HCT116 (cell line): ENCODE results near the gene SORCS2. TPM values are rescaled to one million over a fixed set of nuclear protein-coding genes. Genes with fewer than 3 reads are reported as not detected.

Experiments used
- ATAC-seq: fragments of 200-7000 bp; cut with Tn5 transposase; 2 replicates; pipeline ENCODE4 v1.9.1; 2020; ENCODE audit warnings: mild to moderate bottlenecking, moderate library complexity
- BruUV-seq: library from RNA; stranded (reverse); fragments of 400-500 nt; replicated peaks from 2 replicates; lab custom pipeline; 2021; lab: Mats Ljungman, UMichigan
- CTCF ChIA-PET: fragments of 300-600 bp; sonication (Branson Sonifier 250); formaldehyde crosslinking; loops from one replicate; lab custom pipeline; 2021; ENCODE audit warnings: antibody characterized with exemption; lab: Charles Lee
- POLR2A ChIA-PET: fragments of 300-600, 350-600 bp; sonication (Branson Sonifier 250); formaldehyde crosslinking; loops from one replicate; lab custom pipeline; 2021; ENCODE audit warnings: antibody characterized with exemption; lab: Charles Lee
- RAD21 ChIA-PET, 2 experiments: fragments of 300-600 bp; sonication (Branson Sonifier 250); formaldehyde crosslinking; loops; one replicate each; lab custom pipeline; 2023; ENCODE audit warnings: low total read pairs in 2 of 2; ENCODE audit not compliant: uncharacterized antibody in 2 of 2, unreplicated experiment in 2 of 2, low non-redundant PET in 1 of 2; lab: Charles Lee
- DNase-seq: peaks from one replicate; pipeline ENCODE4 v3.0.0-alpha.2; 2010; ENCODE audit warnings: low read depth, low spot score
- H2AFZ ChIP-seq: fragments of 200-600 bp; shearing (Covaris generic), sonication (generic); 2 replicates; pipeline ENCODE4 v1.6.1; 2017; ENCODE audit warnings: low read depth, mixed run types, mixed read lengths, antibody characterized with exemption, low read length; ENCODE audit not compliant: poor library complexity, severe bottlenecking
- H3K27ac ChIP-seq: 2 replicates; pipeline ENCODE4 v1.5.1; 2012; ENCODE audit warnings: low read depth, low read length
- H3K27me3 ChIP-seq: fragments of 200-600 bp; sonication (generic); 2 replicates; pipeline ENCODE4 v1.6.1; 2016; ENCODE audit warnings: mixed run types, low read length, mixed read lengths; ENCODE audit not compliant: insufficient read depth
- H3K36me3 ChIP-seq, 2 experiments: fragments of 200-500 bp in 1 of 2; fragments of 200-600 bp in 1 of 2; sonication (Bioruptor generic) in 1 of 2; sonication (generic) in 1 of 2; 2 replicates each; pipeline versions ENCODE4 v1.5.1 to v1.6.1; 2014 to 2016; ENCODE audit warnings: low read length in 2 of 2, inconsistent platforms in 1 of 2, mixed read lengths in 1 of 2, mixed run types in 1 of 2; ENCODE audit not compliant: insufficient read depth in 2 of 2, control insufficient read depth in 1 of 2
- H3K4me1 ChIP-seq, 2 experiments: fragments of 200-600 bp in 1 of 2; sonication (generic) in 1 of 2; 2 replicates each; pipeline versions ENCODE4 v1.5.1 to v1.6.1; 2012 to 2017; ENCODE audit warnings: low read length in 2 of 2, inconsistent platforms in 1 of 2, mild to moderate bottlenecking in 1 of 2, mixed read lengths in 1 of 2, mixed run types in 1 of 2, moderate library complexity in 1 of 2; ENCODE audit not compliant: insufficient read depth in 2 of 2, control insufficient read depth in 1 of 2
- H3K4me2 ChIP-seq: fragments of 200-600 bp; sonication (generic); 2 replicates; pipeline ENCODE4 v1.6.1; 2017; ENCODE audit warnings: mixed run types, low read length, mixed read lengths
- H3K4me3 ChIP-seq, 2 experiments: fragments of 200-600 bp in 1 of 2; sonication (generic) in 1 of 2; replicated peaks in 1 of 2; 2 replicates each; pipeline ENCODE4 v1.5.1; 2011 to 2016; ENCODE audit warnings: low read length in 2 of 2, control low read depth in 1 of 2, low read depth in 1 of 2, mild to moderate bottlenecking in 1 of 2, mixed read lengths in 1 of 2, mixed run types in 1 of 2
- H3K79me2 ChIP-seq: fragments of 200-600 bp; sonication (generic); 2 replicates; pipeline ENCODE4 v1.6.1; 2017; ENCODE audit warnings: mild to moderate bottlenecking, mixed run types, low read length, moderate library complexity, mixed read lengths; ENCODE audit not compliant: insufficient read depth
- H3K9ac ChIP-seq: fragments of 200-600 bp; sonication (generic); 2 replicates; pipeline ENCODE4 v1.6.1; 2016; ENCODE audit warnings: low read length, mixed read lengths
- H3K9me2 ChIP-seq: fragments of 200-600 bp; sonication (generic), shearing (Covaris generic); 2 replicates; pipeline ENCODE4 v1.6.1; 2017; ENCODE audit warnings: mixed run types, mild to moderate bottlenecking, moderate library complexity; ENCODE audit not compliant: insufficient read depth
- H3K9me3 ChIP-seq, 2 experiments: fragments of 200-500 bp in 1 of 2; fragments of 200-600 bp in 1 of 2; sonication (Bioruptor generic) in 1 of 2; sonication (generic) in 1 of 2; 2 replicates each; pipeline ENCODE4 v1.6.1; 2014 to 2017; ENCODE audit warnings: low read length in 2 of 2, mixed read lengths in 2 of 2, inconsistent platforms in 1 of 2, low read depth in 1 of 2, mild to moderate bottlenecking in 1 of 2, mixed run types in 1 of 2, moderate library complexity in 1 of 2; ENCODE audit not compliant: control insufficient read depth in 1 of 2, insufficient read depth in 1 of 2
- H4K20me1 ChIP-seq: fragments of 200-600 bp; sonication (generic), shearing (Covaris generic); 2 replicates; pipeline ENCODE4 v1.6.1; 2017; ENCODE audit warnings: mixed run types, mild to moderate bottlenecking, moderate library complexity; ENCODE audit not compliant: insufficient read depth
- CEBPB ChIP-seq: IDR thresholded peaks from 2 replicates; pipeline ENCODE4 v1.6.1; 2012; ENCODE audit warnings: low read depth
- FOSL1 ChIP-seq: IDR thresholded peaks from 2 replicates; pipeline ENCODE4 v1.6.1; 2012; ENCODE audit warnings: low read depth
- REST ChIP-seq: IDR thresholded peaks from 2 replicates; pipeline ENCODE4 v1.6.1; 2012; ENCODE audit warnings: low read depth
- SRF ChIP-seq: IDR thresholded peaks from 2 replicates; pipeline ENCODE4 v1.6.1; 2012; ENCODE audit warnings: low read depth
- intact Hi-C: fragments of 100-400 bp; cut with micrococcal nuclease; formaldehyde crosslinking; loops from 2 replicates; pipeline ENCODE4 v1.10.0; 2022
- total RNA-seq: library from RNA; stranded (reverse); gene quantifications from one replicate; pipeline ENCODE4 v1.2.1, GENCODE V29; 2021; ENCODE audit not compliant: unreplicated experiment

The SORCS2 gene
- total RNA-seq, 1 experiment from 2014 or later: 0.37 TPM

- TF ChIP-seq FOSL1 (no peak), CEBPB (no peak), SRF (no peak)
- BruUV-seq: no TSS peak
- intact Hi-C loops: no loop called here
- POLR2A ChIA-PET: no interaction called here
- Histone ChIP-seq H3K4me3 (no peak overlapping the region), H3K36me3 (no peaks in the 10 kb centered on the region), H4K20me1 (no peaks in the 10 kb centered on the region), H2AFZ (no peak overlapping the region), H3K9me3 (no peaks in the 10 kb centered on the region; a peak in 1 of 4 replicates), H3K27me3 (peaks cover 17% of the 10 kb centered on the region; the same call in 1 of the 2 replicates), H3K4me2 (no peak overlapping the region), H3K9ac (no peak overlapping the region), H3K4me1 (no peaks in the 10 kb centered on the region), H3K27ac (no peak overlapping the region), H3K9me2 (no peaks in the 10 kb centered on the region), H3K79me2 (no peaks in the 10 kb centered on the region)
- ATAC-seq (no peak), DNase-seq (no peak)
- RAD21 ChIA-PET: no interaction called here
- CTCF ChIA-PET: no interaction called here
These were observed 447.8 kb downstream of the SORCS2 start for GRCh38 chr4:7640136-7640535.

- no peak overlapping the region for H3K9ac ChIP-seq
- no peak for TF ChIP-seq REST
- H3K9me2 ChIP-seq: no peaks in the 10 kb centered on the region
- DNase-seq (no peak), ATAC-seq (no peak)
- no peak overlapping the region for H2AFZ ChIP-seq
- H3K27ac ChIP-seq: no peak overlapping the region
- H3K27me3 ChIP-seq: peaks cover 17% of the 10 kb centered on the region; the same call in 1 of the 2 replicates
- CTCF ChIA-PET: no interaction called here
- H3K9me3 ChIP-seq: no peaks in the 10 kb centered on the region; a peak in 1 of 4 replicates
- no peaks in the 10 kb centered on the region for H3K79me2 ChIP-seq
- intact Hi-C loops: no loop called here
- no TSS peak for BruUV-seq
- no peaks in the 10 kb centered on the region for H3K36me3 ChIP-seq
- H3K4me1 ChIP-seq: no peaks in the 10 kb centered on the region
- no peaks in the 10 kb centered on the region for H4K20me1 ChIP-seq
- RAD21 ChIA-PET: no interaction called here
- POLR2A ChIA-PET: no interaction called here
- no peak overlapping the region for H3K4me3 ChIP-seq
- H3K4me2 ChIP-seq: no peak overlapping the region
These were observed 449.4 kb downstream of the SORCS2 start for GRCh38 chr4:7641712-7642111.
